OCI-LY7 (cell line): Measurements from ENCODE around the gene MTA3. TPM values are rescaled to one million over a fixed set of nuclear protein-coding genes. Genes with fewer than 3 reads are reported as not detected.

Experiments
- BruUV-seq: library from RNA; stranded (reverse); fragments of 400-500 nt; replicated peaks from 2 replicates; lab custom pipeline; 2021; lab: Mats Ljungman, UMichigan
- CTCF ChIA-PET: fragments of 300-600 bp; sonication (Branson Sonifier 250); formaldehyde crosslinking; loops from one replicate; lab custom pipeline; 2022; ENCODE audit warnings: antibody characterized with exemption; ENCODE audit not compliant: unreplicated experiment; lab: Charles Lee
- POLR2A ChIA-PET: fragments of 300-600 bp; sonication (Branson Sonifier 250); formaldehyde crosslinking; loops from one replicate; lab custom pipeline; 2022; ENCODE audit warnings: antibody characterized with exemption; lab: Charles Lee
- DNase-seq: peaks from one replicate; pipeline ENCODE4 v3.0.0-alpha.2; 2015; ENCODE audit warnings: low spot score
- H2AFZ ChIP-seq: fragments of 200-600 bp; sonication (generic), shearing (Covaris generic); 2 replicates; pipeline ENCODE4 v1.6.1; 2014; ENCODE audit warnings: mild to moderate bottlenecking, antibody characterized with exemption, low read length, moderate library complexity
- H3K27ac ChIP-seq: fragments of 200-600 bp; sonication (generic); 2 replicates; pipeline ENCODE4 v1.5.1; 2014; ENCODE audit warnings: mixed run types, low read depth, mild to moderate bottlenecking, moderate library complexity, low read length, inconsistent platforms; ENCODE audit not compliant: poor library complexity, severe bottlenecking
- H3K36me3 ChIP-seq: fragments of 200-600 bp; sonication (generic); 2 replicates; pipeline ENCODE4 v1.6.1; 2014; ENCODE audit warnings: mild to moderate bottlenecking, antibody characterized with exemption, low read length, moderate library complexity, mixed read lengths; ENCODE audit not compliant: insufficient read depth
- H3K4me1 ChIP-seq: fragments of 200-600 bp; sonication (generic); 2 replicates; pipeline ENCODE4 v1.5.1; 2014; ENCODE audit warnings: mild to moderate bottlenecking, low read length; ENCODE audit not compliant: insufficient read depth, poor library complexity, severe bottlenecking
- H3K4me2 ChIP-seq: fragments of 200-600 bp; sonication (generic); 2 replicates; pipeline ENCODE4 v1.6.1; 2014; ENCODE audit warnings: mild to moderate bottlenecking, low read length
- H3K4me3 ChIP-seq: fragments of 200-600 bp; sonication (generic); 2 replicates; pipeline ENCODE4 v1.5.1; 2014; ENCODE audit warnings: mild to moderate bottlenecking, low read depth, low read length; ENCODE audit not compliant: poor library complexity, severe bottlenecking
- H3K79me2 ChIP-seq: fragments of 200-600 bp; sonication (generic); 2 replicates; pipeline ENCODE4 v1.6.1; 2016; ENCODE audit warnings: low read depth, mild to moderate bottlenecking, low read length, moderate library complexity, mixed read lengths; ENCODE audit not compliant: insufficient read depth
- H3K9me2 ChIP-seq: fragments of 200-600 bp; sonication (generic); 2 replicates; pipeline ENCODE4 v1.6.1; 2016; ENCODE audit warnings: mild to moderate bottlenecking, low read length, mixed read lengths; ENCODE audit not compliant: insufficient read depth
- H3K9me3 ChIP-seq: fragments of 200-600 bp; sonication (generic); 2 replicates; pipeline ENCODE4 v1.6.1; 2014; ENCODE audit warnings: mild to moderate bottlenecking, mixed run types, low read length, mixed read lengths
- H4K20me1 ChIP-seq: fragments of 200-600 bp; sonication (generic); 2 replicates; pipeline ENCODE4 v1.6.1; 2014; ENCODE audit warnings: mild to moderate bottlenecking, antibody characterized with exemption, low read length, moderate library complexity, mixed read lengths; ENCODE audit not compliant: insufficient read depth
- CTCF ChIP-seq: fragments of 200-600 bp; sonication (generic); conservative IDR thresholded peaks from 2 replicates; pipeline ENCODE4 v1.5.1; 2014; ENCODE audit warnings: mild to moderate bottlenecking, antibody characterized with exemption, low read length, moderate library complexity, mixed read lengths
- EZH2phosphoT487 ChIP-seq: fragments of 200-600 bp; sonication (generic); IDR thresholded peaks from 2 replicates; pipeline ENCODE4 v1.6.1; 2018; ENCODE audit warnings: low read depth, borderline replicate concordance, mild to moderate bottlenecking, mixed run types, antibody characterized with exemption, low read length, moderate library complexity, mixed read lengths
- intact Hi-C: fragments of 100-400 bp; cut with micrococcal nuclease; formaldehyde crosslinking; loops from one replicate; pipeline ENCODE4 v1.10.0; 2022; ENCODE audit not compliant: unreplicated experiment
- total RNA-seq, 2 experiments: library from RNA; depleted of rRNA in 1 of 2; stranded (reverse); fragments of >200 nt in 1 of 2; shearing (Covaris generic) in 1 of 2; gene quantifications; 2 replicates each; pipeline ENCODE4 v1.2.3, GENCODE V29; 2014 to 2022

MTA3 gene
- total RNA-seq, 2 experiments from 2014 or later = 72.7 to 205 TPM

GRCh38 chr2:42767899-42768705 lies 199.7 kb downstream of the MTA3 start:
- Histone ChIP-seq H3K79me2 (no peaks in the 10 kb centered on the region), H3K9me3 (no peaks in the 10 kb centered on the region), H3K36me3 (no peaks in the 10 kb centered on the region), H4K20me1 (no peaks in the 10 kb centered on the region), H3K27ac (no peak overlapping the region), H3K4me1 (no peaks in the 10 kb centered on the region), H3K4me3 (no peak overlapping the region), H3K4me2 (no peak overlapping the region), H2AFZ (no peak overlapping the region), H3K9me2 (no peaks in the 10 kb centered on the region)
- DNase-seq = no peak
- ChIA-PET POLR2A (no interaction called here), CTCF (no interaction called here)
- no TSS peak for BruUV-seq
- intact Hi-C loops = no loop called here
- no peak for TF ChIP-seq CTCF
- TF ChIP-seq EZH2phosphoT487 = no peak

- no peaks in the 10 kb centered on the region for H3K4me1 ChIP-seq
- TF ChIP-seq EZH2phosphoT487 = no peak
- no peak for TF ChIP-seq CTCF
- intact Hi-C loops = no loop called here
- no peak for DNase-seq
- CTCF ChIA-PET = no interaction called here
- no peaks in the 10 kb centered on the region for H3K36me3 ChIP-seq
- no peak overlapping the region for H3K27ac ChIP-seq
- no peak overlapping the region for H3K4me3 ChIP-seq
- no peak overlapping the region for H2AFZ ChIP-seq
- POLR2A ChIA-PET = no interaction called here
- H4K20me1 ChIP-seq = no peaks in the 10 kb centered on the region
- no peak overlapping the region for H3K4me2 ChIP-seq
- no peaks in the 10 kb centered on the region for H3K9me3 ChIP-seq
- H3K79me2 ChIP-seq = no peaks in the 10 kb centered on the region
- no TSS peak for BruUV-seq
- no peaks in the 10 kb centered on the region for H3K9me2 ChIP-seq
Measured at GRCh38 chr2:42768706-42769256, 200.3 kb downstream of the MTA3 start.
